Measurements from ENCODE around the gene CHRNA4. TPM values are rescaled to one million over a fixed set of nuclear protein-coding genes. Genes with fewer than 3 reads are reported as not detected.

The CHRNA4 gene
- total RNA-seq, 6 experiments from 2014 or later, result 4.6 to 165 (median 26.8) TPM

GRCh38 chr20:63363981-63364561, 2.9 kb upstream of the CHRNA4 start:
- peak overlapping the region; percentile 67 to 97 (median 78) for H3K27ac ChIP-seq
- peak; percentile 40 to 73 (median 49) for ATAC-seq
- no peaks in the 10 kb centered on the region for H3K27me3 ChIP-seq
- intact Hi-C loops (cut with DNase I), result no loop called here
- DNase-seq, result peak in 2 of 3 donors; percentile 80 to 84
- H3K36me3 ChIP-seq, result no peaks in the 10 kb centered on the region
- TF ChIP-seq POLR2A (IDR thresholded peaks at IDR 0.05) (no peak), CTCF (IDR thresholded peaks at IDR 0.05) (no peak)
- peaks cover 0 to 26% (median 11%) of the 10 kb centered on the region in 4 donors for H3K4me1 ChIP-seq
- H3K4me3 ChIP-seq, result peak overlapping the region; percentile 30 to 65 (median 42)
- H3K9me3 ChIP-seq, result no peaks in the 10 kb centered on the region
- WGBS (ENCODE audit: insufficient coverage, low coverage, low lambda C conversion rate, missing lambda C conversion rate), result no CpG with 5 or more reads among the region's 19 CpGs

GRCh38 chr20:63363013-63363957, 2.1 kb upstream of the CHRNA4 start:
- no CpG with 5 or more reads among the region's 23 CpGs for WGBS (ENCODE audit: insufficient coverage, low coverage, low lambda C conversion rate, missing lambda C conversion rate)

DNA sequence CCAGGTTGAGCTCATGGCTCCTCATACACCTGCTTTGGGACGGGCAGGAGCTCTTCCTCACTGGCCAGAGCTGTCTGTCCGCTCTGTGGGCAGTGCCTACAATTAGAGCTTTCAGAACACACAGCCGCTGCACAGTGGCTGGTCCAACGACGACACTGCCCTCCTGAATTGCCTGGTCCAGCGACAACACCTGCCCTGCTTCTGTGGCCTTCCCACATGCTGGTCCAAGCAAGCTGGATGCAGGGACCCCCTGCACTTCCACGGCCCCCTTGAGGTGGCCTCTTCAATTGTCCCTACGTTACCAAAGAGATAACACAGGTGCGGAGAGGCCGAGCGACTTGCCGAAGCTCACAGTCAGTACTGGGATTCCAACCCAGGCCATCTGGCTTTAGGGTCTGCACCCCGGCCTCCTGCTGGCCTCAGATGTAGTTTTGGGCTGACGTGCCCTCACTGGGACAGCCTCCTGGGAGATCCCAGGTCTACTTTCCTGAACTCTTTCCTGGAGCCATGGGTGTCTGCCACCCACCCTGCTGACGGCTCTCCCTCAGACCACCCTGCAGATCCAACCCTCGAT, 1.4 kb upstream of the CHRNA4 start:
- Histone ChIP-seq H3K9me3 (no peaks in the 10 kb centered on the region), H3K4me1 (peaks cover 0 to 38% (median 19%) of the 10 kb centered on the region in 4 donors), H3K27ac (peak overlapping the region in 2 of 3 donors; percentile 78 to 97), H3K4me3 (peak overlapping the region in 1 of 3 donors; percentile 65), H3K36me3 (no peaks in the 10 kb centered on the region), H3K27me3 (no peaks in the 10 kb centered on the region)
- WGBS (ENCODE audit: insufficient coverage, low coverage, low lambda C conversion rate, missing lambda C conversion rate), result 53% methylated on average over 4 of the region's 16 CpGs
- no peak for TF ChIP-seq POLR2A (IDR thresholded peaks at IDR 0.05)
- intact Hi-C loops (cut with DNase I), result no loop called here
- ATAC-seq (no peak), DNase-seq (peak in 1 of 3 donors; percentile 46)

More at GRCh38 chr20:63363013-63363957, 2.1 kb upstream of the CHRNA4 start:
- Histone ChIP-seq H3K4me1 (peaks cover 0 to 30% (median 15%) of the 10 kb centered on the region in 4 donors), H3K27me3 (no peaks in the 10 kb centered on the region), H3K4me3 (peak overlapping the region in 2 of 3 donors; percentile 42 to 65), H3K27ac (peak overlapping the region in 2 of 3 donors; percentile 78 to 97), H3K36me3 (no peaks in the 10 kb centered on the region), H3K9me3 (no peaks in the 10 kb centered on the region)
- TF ChIP-seq CTCF (IDR thresholded peaks at IDR 0.05) (no peak), POLR2A (IDR thresholded peaks at IDR 0.05) (no peak)
- ATAC-seq (peak; percentile 67 to 80 (median 73)), DNase-seq (peak; percentile 75 to 95 (median 83))
- intact Hi-C loops (cut with DNase I), result no loop called here

GRCh38 chr20:63361519-63362435, 628 bp upstream of the CHRNA4 start:
- Histone ChIP-seq H3K27me3 (no peaks in the 10 kb centered on the region), H3K4me3 (no peak overlapping the region), H3K9me3 (no peaks in the 10 kb centered on the region), H3K36me3 (no peaks in the 10 kb centered on the region), H3K4me1 (peaks cover 0 to 41% (median 20%) of the 10 kb centered on the region in 4 donors), H3K27ac (peak overlapping the region in 1 of 3 donors; percentile 97)
- intact Hi-C loops (cut with DNase I), result no loop called here
- WGBS (ENCODE audit: insufficient coverage, low coverage, low lambda C conversion rate, missing lambda C conversion rate), result 71% methylated on average over 1 of the region's 50 CpGs
- ATAC-seq (no peak), DNase-seq (peak in 1 of 3 donors; percentile 55)
- TF ChIP-seq POLR2A (IDR thresholded peaks at IDR 0.05) (no peak), CTCF (IDR thresholded peaks at IDR 0.05) (no peak)

All from right lobe of liver (tissue), 6 donors.